BJ (cell line): ENCODE measurements around the gene SIGMAR1. TPM values are rescaled to one million over a fixed set of nuclear protein-coding genes. Genes with fewer than 3 reads are reported as not detected.

Experiments
- CTCF ChIA-PET: fragments of 350-600 bp; formaldehyde crosslinking; extraction: SDS; loops from one replicate; lab custom pipeline; 2021; ENCODE audit warnings: antibody characterized with exemption, inconsistent platforms; lab: Yijun Ruan, JAX
- POLR2A ChIA-PET: fragments of 300-600 bp; sonication (Branson Sonifier 250); formaldehyde crosslinking; extraction: SDS; loops from one replicate; lab custom pipeline; 2021; ENCODE audit warnings: antibody characterized with exemption; lab: Charles Lee
- DNase-seq: peaks from one replicate; pipeline ENCODE4 v3.0.0-alpha.2; 2011; ENCODE audit warnings: low read depth
- H3K27me3 ChIP-seq: 2 replicates; pipeline ENCODE4 v1.6.0; 2011; ENCODE audit warnings: low read length; ENCODE audit not compliant: control insufficient read depth, insufficient read depth
- H3K36me3 ChIP-seq: 2 replicates; pipeline ENCODE4 v1.5.1; 2011; ENCODE audit warnings: low read length; ENCODE audit not compliant: control insufficient read depth, insufficient read depth
- H3K4me3 ChIP-seq: 2 replicates; pipeline ENCODE4 v1.5.1; 2011; ENCODE audit warnings: low read depth, mild to moderate bottlenecking, control low read depth, low read length
- polyA plus RNA-seq: library from polyadenylated mRNA; depleted of rRNA; stranded (reverse); fragments of >200 nt; gene quantifications from 2 replicates; pipeline ENCODE4 v1.2.3, GENCODE V29; 2011
- TF ChIP-seq, protein P1 (sequence below): IDR thresholded peaks from 2 replicates; pipeline ENCODE4 v1.5.1; 2011; ENCODE audit warnings: low read depth, mild to moderate bottlenecking, control low read depth, inconsistent platforms, low read length, moderate library complexity; ENCODE audit not compliant: insufficient read depth

SIGMAR1 gene
- polyA plus RNA-seq, 1 experiment = 95.5 TPM

DNA sequence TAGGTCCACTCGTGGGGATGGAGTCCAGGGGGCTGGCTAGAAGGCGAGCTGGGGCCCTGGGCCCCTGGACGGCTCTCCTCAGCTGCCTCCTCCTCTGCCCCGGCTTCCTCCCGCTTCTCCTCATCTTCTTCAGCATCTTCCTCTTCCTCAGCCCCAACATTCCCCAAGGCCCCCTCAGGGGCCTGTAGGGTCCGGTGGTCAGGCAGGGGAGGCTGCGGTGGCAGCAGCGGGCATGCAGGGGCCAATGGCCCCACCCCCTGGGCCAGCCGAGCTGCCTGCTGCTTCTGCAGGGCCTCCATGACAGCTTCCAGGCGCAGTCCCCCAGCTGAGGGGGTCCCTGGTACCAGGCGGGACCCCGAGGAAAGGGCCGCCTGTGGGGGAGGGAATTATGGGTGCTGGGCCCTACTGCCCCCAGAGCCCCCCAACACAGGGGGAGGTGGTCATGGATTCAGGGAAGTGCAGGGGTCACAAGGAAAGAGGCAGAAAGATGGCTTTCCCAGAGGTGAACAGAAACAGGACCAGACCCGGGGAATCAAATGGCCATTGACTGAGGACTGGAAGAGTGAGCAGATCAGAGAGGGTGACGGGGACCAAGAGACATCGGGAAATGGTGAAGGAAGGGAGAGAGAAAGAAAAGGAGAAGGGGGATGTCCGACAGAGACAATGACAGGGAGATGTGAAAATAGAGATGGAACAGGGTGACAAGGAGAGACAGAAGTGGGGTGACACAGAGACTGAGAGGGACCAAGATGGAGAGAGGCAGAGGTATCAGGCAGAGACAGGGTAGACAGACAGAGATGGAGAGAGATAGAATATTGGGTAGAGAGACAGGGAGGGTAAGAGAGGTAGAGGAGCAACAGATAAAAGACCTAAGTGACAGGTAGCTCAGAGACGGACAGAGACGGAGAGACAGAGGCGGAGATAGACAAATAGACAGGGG lies 9.6 kb downstream of the SIGMAR1 start:
- TF ChIP-seq, protein P1, sequence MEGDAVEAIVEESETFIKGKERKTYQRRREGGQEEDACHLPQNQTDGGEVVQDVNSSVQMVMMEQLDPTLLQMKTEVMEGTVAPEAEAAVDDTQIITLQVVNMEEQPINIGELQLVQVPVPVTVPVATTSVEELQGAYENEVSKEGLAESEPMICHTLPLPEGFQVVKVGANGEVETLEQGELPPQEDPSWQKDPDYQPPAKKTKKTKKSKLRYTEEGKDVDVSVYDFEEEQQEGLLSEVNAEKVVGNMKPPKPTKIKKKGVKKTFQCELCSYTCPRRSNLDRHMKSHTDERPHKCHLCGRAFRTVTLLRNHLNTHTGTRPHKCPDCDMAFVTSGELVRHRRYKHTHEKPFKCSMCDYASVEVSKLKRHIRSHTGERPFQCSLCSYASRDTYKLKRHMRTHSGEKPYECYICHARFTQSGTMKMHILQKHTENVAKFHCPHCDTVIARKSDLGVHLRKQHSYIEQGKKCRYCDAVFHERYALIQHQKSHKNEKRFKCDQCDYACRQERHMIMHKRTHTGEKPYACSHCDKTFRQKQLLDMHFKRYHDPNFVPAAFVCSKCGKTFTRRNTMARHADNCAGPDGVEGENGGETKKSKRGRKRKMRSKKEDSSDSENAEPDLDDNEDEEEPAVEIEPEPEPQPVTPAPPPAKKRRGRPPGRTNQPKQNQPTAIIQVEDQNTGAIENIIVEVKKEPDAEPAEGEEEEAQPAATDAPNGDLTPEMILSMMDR = no peak
- Histone ChIP-seq H3K36me3 (no peaks in the 10 kb centered on the region), H3K4me3 (no peak overlapping the region), H3K27me3 (peaks cover 60% of the 10 kb centered on the region)
- POLR2A ChIA-PET = no interaction called here
- no peak for DNase-seq
- CTCF ChIA-PET = interaction anchor here (1.5 kb wide), 2 partner anchors 26 to 80 kb away, joined by 3 to 4 read pairs; no protein-coding TSS in a partner anchor

DNA sequence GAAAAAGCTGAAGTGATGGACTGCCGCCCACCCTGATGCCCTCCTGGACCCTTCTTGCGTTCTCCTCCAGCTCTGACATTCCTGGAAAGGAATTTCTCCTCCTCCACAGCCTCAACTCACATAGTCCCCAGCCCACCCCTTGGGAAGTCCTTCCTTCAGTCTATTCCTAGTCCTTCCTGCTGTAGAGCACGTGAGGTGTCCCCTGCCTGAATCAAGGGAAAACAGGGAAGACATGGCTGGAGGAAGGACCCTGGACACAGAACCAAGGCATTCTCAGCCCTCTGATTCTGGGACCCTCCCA lies 12.5 kb downstream of the SIGMAR1 start:
- Histone ChIP-seq H3K4me3 (no peak overlapping the region), H3K27me3 (peaks cover 57% of the 10 kb centered on the region), H3K36me3 (no peaks in the 10 kb centered on the region)
- ChIA-PET POLR2A (no interaction called here), CTCF (interaction anchor here (0.9 to 5.1 kb wide), 4 partner anchors 9 to 39 kb away, joined by 3 to 29 read pairs (median 5); partner anchors contain the start of gene RPP25L)
- no peak for DNase-seq
- TF ChIP-seq, protein P1 = no peak

DNA sequence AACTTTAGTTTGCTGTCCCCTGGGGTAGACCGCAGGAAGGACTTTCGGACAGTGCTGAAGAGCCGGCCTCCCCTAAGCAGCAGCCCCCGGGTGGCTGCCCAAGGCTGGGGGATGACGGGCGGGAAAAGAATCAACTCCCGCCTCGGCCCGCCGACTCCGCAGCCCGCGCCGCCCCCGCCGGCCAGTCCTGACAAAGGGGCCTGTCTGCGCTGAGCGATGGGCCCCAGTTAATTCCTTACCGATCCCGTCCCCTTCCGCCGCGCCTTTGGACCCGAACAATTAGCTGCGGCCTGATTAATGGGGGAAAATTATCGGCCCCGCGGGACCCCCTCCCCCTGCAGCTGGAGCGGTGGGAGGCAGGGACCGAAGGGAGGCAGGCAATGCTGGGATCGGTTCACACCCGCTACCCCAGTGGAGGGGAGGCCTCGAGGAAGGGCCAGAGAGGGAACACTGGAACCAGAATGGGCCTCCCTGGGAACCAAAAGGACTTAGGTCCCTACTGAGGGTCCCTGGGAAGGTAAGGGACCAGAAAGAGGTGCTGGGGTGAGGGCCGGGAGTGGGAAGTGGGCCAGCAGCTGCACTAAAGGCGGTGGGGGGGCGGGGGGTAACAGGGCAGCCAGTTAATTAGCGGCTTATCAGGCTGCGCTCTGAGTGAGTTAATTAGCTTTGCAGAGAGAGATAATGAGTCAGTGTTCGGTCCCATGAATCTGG lies 13.0 kb downstream of the SIGMAR1 start:
- Histone ChIP-seq H3K27me3 (peaks cover 54% of the 10 kb centered on the region), H3K4me3 (no peak overlapping the region), H3K36me3 (no peaks in the 10 kb centered on the region)
- ChIA-PET CTCF (interaction anchor here (1.4 to 5.1 kb wide), 3 partner anchors 9 to 12 kb away, joined by 4 to 29 read pairs (median 6); partner anchors contain the start of gene RPP25L), POLR2A (no interaction called here)
- TF ChIP-seq, protein P1 = no peak
- no peak for DNase-seq

DNA sequence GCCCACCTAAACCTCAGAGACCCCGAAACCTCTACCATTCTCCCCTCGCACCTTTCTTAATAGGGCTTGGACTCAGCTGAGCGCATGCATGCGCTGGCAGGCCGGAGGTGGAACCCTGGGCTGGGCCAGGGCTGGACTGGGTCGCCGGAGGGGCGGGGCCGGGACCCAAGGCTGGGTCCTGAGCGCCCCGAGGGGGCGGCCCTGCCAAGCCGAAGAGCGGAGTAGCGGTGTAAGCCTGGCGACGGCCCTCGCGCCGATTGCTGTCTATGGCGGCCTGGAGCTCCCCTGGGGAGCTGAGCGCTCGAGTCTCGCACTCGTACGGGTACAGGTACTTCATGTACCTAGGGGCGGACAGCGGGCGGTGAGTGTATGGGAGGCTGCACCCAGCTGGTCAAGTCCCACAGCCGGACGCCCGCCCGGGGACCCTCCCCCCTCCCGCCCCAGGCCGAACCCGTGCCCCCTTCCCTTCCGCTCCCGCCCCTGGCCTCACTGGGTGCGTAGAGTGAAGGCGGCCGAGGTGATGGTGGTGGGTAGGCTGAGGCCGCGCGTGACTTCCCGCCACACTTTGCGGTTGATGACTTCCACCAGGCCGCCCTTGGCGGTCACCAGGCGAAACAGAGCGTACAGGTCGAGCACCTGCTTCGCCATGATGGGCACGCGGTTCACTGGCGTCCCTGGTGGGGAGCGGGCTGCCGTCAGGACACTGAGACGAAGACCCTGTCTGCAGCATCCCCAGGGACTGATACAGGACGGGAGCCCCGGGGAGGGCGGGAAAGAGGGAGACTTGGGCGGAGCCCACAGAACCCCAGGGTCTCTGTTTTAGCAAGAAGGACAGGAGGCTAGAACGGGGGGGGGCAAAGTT lies 14.0 kb downstream of the SIGMAR1 start:
- Histone ChIP-seq H3K36me3 (no peaks in the 10 kb centered on the region), H3K27me3 (peaks cover 48% of the 10 kb centered on the region), H3K4me3 (no peak overlapping the region)
- TF ChIP-seq, protein P1 = no peak
- ChIA-PET CTCF (interaction anchor here (1.2 to 5.1 kb wide), 3 partner anchors 10 to 20 kb away, joined by 4 to 29 read pairs (median 4); no protein-coding TSS in a partner anchor), POLR2A (no interaction called here)
- DNase-seq = no peak
